ENCODE measurements around the gene INCENP. TPM values are rescaled to one million over a fixed set of nuclear protein-coding genes. Genes with fewer than 3 reads are reported as not detected.

Gene INCENP
- total and polyA plus RNA-seq, 4 donors = 19.9 to 32.9 (median 27.3) TPM

DNA sequence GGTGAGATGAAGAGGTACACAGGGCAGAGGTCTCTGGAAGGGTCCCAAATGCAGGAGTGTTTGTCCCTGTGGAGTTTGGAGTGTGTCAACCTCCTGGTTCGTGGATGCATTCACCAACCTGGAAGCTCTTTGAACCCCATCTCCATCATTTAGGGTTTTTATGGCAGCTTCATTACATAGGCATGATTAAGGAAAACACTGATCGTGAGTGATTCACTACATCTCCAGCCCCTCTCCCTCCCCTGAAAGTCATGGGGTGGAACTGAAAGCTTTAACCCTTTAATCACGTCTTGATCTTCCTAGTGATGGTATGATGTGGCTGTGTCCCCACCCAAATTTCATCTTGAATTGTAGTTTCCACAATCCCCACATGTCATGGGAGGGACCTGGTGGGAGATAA lies 19.8 kb upstream of the INCENP start:
- Histone ChIP-seq H3K4me1 (ENCODE audit: control insufficient read depth, insufficient read depth, low read length) (no peaks in the 10 kb centered on the region), H3K27ac (ENCODE audit: low read depth, low read length) (no peak overlapping the region), H3K27me3 (ENCODE audit: control insufficient read depth, insufficient read depth, low read length) (no peaks in the 10 kb centered on the region), H3K9me3 (ENCODE audit: control insufficient read depth, insufficient read depth, low read length) (no peaks in the 10 kb centered on the region), H3K36me3 (ENCODE audit: control insufficient read depth, insufficient read depth, low read length) (no peaks in the 10 kb centered on the region), H3K4me3 (ENCODE audit: low read depth, low read length) (no peak overlapping the region)
- no CpG with 5 or more reads among the region's 3 CpGs for WGBS (ENCODE audit: insufficient coverage)
- no peak for DNase-seq (ENCODE audit: low read depth in 4 of 6, low spot score in 6 of 6)

DNA sequence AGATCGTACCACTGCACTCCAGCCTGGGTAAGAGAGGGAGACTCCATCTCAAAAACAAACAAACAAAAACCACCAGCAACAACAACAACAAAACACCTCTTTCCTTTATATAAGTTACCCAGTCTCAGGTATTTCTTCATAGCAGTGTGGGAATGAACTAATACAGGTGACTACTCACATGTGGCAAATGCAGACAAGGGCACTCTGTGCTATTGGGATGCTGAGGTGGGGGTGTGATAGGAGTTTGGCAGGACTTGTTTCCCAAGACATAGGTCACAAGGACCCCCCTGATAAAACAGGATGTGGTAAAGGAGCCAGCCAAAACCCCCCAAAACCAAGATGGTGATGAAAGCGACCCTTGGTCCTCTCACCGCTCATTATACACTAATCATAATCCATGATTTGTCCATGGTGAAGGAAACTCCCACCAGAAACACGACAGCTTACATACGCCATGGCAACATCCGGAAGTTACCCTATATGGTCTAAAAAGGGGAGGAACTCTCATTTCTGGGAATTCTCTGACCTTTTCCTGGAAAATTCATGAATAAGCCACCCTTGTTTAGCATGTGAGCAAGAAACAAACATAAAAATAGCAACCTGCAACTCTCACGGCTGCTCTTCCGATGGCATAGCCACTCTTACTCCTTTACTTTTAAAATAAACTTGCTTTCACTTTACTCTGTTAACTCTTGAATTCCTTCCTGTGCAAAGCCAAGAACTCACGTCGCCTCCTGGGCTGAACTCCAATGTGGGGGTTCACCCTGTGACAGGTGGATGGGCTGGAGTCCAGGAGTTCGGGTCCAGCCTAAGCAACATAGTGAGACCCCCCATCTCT lies 18.8 kb upstream of the INCENP start:
- WGBS (ENCODE audit: insufficient coverage) = 41% methylated on average over 4 of the region's 11 CpGs
- Histone ChIP-seq H3K27me3 (ENCODE audit: control insufficient read depth, insufficient read depth, low read length) (no peaks in the 10 kb centered on the region), H3K4me1 (ENCODE audit: control insufficient read depth, insufficient read depth, low read length) (no peaks in the 10 kb centered on the region), H3K9me3 (ENCODE audit: control insufficient read depth, insufficient read depth, low read length) (no peaks in the 10 kb centered on the region), H3K4me3 (ENCODE audit: low read depth, low read length) (no peak overlapping the region), H3K36me3 (ENCODE audit: control insufficient read depth, insufficient read depth, low read length) (no peaks in the 10 kb centered on the region), H3K27ac (ENCODE audit: low read depth, low read length) (no peak overlapping the region)
- DNase-seq (ENCODE audit: low read depth in 4 of 6, low spot score in 6 of 6) = peak in 1 of 6 donors; percentile 56

GRCh38 chr11:62105667-62106191 lies 18.1 kb upstream of the INCENP start:
- Histone ChIP-seq H3K9me3 (ENCODE audit: control insufficient read depth, insufficient read depth, low read length) (no peaks in the 10 kb centered on the region), H3K4me1 (ENCODE audit: control insufficient read depth, insufficient read depth, low read length) (no peaks in the 10 kb centered on the region), H3K27me3 (ENCODE audit: control insufficient read depth, insufficient read depth, low read length) (no peaks in the 10 kb centered on the region), H3K27ac (ENCODE audit: low read depth, low read length) (no peak overlapping the region), H3K36me3 (ENCODE audit: control insufficient read depth, insufficient read depth, low read length) (no peaks in the 10 kb centered on the region), H3K4me3 (ENCODE audit: low read depth, low read length) (no peak overlapping the region)
- no CpG with 5 or more reads among the region's 5 CpGs for WGBS (ENCODE audit: insufficient coverage)
- DNase-seq (ENCODE audit: low read depth in 4 of 6, low spot score in 6 of 6) = peak in 1 of 6 donors; percentile 38

DNA sequence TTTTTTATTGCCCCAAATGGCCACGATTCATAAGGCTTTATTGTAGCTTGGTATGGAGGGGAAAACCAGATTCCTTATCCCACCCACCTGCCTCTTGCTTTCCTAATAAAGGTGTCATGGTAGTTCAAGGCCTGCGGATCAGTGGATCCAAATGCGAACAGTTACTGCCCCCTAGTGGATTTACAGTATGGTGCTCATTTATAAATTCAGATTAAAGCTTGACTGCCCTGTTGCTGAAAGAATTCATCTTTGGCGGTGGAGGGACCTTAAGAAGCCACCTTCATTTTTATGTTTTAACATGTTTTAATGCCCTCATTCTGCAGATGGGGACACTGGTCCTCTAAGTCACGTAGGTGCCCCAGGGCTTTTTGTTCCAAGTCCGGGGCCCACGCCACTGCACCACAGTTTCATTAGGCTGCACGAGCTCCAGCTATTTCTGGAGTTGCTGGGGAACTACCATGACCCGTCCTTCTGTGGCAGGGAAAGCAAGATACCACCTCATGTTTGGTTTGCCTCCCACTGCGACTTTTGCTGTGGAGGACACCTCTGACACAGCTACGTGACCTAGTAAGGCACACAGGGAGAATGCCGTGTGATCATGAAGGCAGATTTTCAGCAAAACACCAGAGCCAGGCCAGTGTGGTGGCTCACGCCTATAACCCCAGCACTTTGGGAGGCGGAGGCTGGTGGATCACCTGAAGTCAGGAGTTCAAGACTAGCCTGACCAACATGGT lies 15.6 kb upstream of the INCENP start:
- H3K27me3 ChIP-seq (ENCODE audit: control insufficient read depth, insufficient read depth, low read length) = no peaks in the 10 kb centered on the region
- peak in 4 of 6 donors; percentile 54 to 95 (median 75) for DNase-seq (ENCODE audit: low read depth in 4 of 6, low spot score in 6 of 6)
- H3K27ac ChIP-seq (ENCODE audit: low read depth, low read length) = no peak overlapping the region
- WGBS (ENCODE audit: insufficient coverage) = 54% methylated on average over 12 of the region's 14 CpGs
- no peak overlapping the region for H3K4me3 ChIP-seq (ENCODE audit: low read depth, low read length)
- H3K4me1 ChIP-seq (ENCODE audit: control insufficient read depth, insufficient read depth, low read length) = peaks cover 8% of the 10 kb centered on the region
- H3K36me3 ChIP-seq (ENCODE audit: control insufficient read depth, insufficient read depth, low read length) = no peaks in the 10 kb centered on the region
- H3K9me3 ChIP-seq (ENCODE audit: control insufficient read depth, insufficient read depth, low read length) = no peaks in the 10 kb centered on the region

DNA sequence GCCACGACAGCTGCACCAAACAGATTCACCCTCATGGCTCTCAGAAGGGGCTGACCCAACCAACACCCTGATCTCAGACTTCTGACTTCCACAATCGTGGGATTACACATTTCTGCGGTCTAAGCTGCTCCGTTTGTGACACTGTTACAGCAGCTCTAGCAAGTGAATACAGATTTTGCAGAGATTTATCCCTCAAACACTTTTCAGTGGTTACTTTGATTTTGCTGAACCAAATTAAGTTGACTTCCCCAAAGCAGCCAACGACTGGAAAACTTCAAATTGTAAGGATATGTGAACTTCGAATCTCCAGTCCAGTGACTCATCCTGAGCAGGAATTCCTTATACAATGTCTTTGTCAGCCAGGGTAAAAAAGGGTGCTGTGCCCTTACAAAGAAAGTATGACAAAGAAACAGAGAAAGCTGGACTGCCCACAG lies 14.8 kb upstream of the INCENP start:
- Histone ChIP-seq H3K4me1 (ENCODE audit: control insufficient read depth, insufficient read depth, low read length) (peaks cover 8% of the 10 kb centered on the region), H3K27me3 (ENCODE audit: control insufficient read depth, insufficient read depth, low read length) (no peaks in the 10 kb centered on the region), H3K4me3 (ENCODE audit: low read depth, low read length) (no peak overlapping the region), H3K36me3 (ENCODE audit: control insufficient read depth, insufficient read depth, low read length) (no peaks in the 10 kb centered on the region), H3K27ac (ENCODE audit: low read depth, low read length) (no peak overlapping the region), H3K9me3 (ENCODE audit: control insufficient read depth, insufficient read depth, low read length) (no peaks in the 10 kb centered on the region)
- no peak for DNase-seq (ENCODE audit: low read depth in 4 of 6, low spot score in 6 of 6)
- 87% methylated on average over 4 of the region's 6 CpGs for WGBS (ENCODE audit: insufficient coverage)

DNA sequence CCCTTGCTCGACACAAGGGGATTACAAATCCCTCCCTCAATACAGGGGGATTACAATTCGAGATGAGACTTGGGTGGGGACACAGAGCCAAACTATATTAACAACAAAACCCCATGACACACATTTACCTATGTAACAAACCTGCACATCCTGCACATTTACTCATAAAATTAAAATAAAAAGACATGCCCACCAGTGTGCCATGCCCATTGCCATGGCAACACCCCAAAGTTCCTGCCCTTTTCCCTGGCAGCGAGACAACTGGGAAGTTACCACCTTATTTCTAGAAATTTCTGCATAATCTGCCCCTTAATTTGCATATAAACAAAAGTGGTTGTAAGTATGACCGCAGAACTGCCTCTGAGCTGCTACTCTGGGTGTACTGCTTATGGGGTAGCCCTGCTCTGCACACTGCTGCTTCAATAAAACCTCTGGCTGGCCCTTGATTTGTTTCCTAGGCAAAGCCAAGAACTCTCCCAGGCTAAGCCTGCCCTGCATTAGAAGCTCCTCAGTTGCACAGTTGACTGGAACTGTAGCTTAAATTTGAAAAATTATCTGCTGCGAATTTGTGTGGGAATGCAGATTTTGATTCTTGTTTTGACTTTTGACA lies 8.6 kb upstream of the INCENP start:
- H3K9me3 ChIP-seq (ENCODE audit: control insufficient read depth, insufficient read depth, low read length) = no peaks in the 10 kb centered on the region
- H3K27ac ChIP-seq (ENCODE audit: low read depth, low read length) = no peak overlapping the region
- no peaks in the 10 kb centered on the region for H3K36me3 ChIP-seq (ENCODE audit: control insufficient read depth, insufficient read depth, low read length)
- H3K4me3 ChIP-seq (ENCODE audit: low read depth, low read length) = no peak overlapping the region
- no peaks in the 10 kb centered on the region for H3K27me3 ChIP-seq (ENCODE audit: control insufficient read depth, insufficient read depth, low read length)
- 40% methylated on average over 2 of the region's 5 CpGs for WGBS (ENCODE audit: insufficient coverage)
- peaks cover 12% of the 10 kb centered on the region for H3K4me1 ChIP-seq (ENCODE audit: control insufficient read depth, insufficient read depth, low read length)
- peak in 2 of 6 donors; percentile 42 to 47 for DNase-seq (ENCODE audit: low read depth in 4 of 6, low spot score in 6 of 6)

DNA sequence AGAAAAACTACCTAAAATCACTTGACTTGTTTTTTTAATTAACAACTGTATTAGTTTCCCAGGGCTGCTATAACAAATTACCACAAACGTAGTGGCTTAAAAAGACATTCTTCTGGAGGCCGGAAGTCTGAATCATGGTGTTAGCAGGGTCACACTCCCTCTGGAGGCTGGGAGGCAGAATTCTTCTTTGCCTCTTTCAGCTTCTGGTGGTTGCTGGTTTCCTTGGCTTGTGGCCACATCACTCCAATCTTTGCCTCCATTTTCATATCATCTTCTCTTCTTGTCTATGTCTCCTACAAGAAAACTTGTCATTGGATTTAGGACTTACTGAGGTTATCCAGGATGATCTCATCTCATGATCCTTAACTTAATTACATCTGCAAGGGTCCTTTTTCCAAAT lies 7.4 kb upstream of the INCENP start:
- H3K27ac ChIP-seq (ENCODE audit: low read depth, low read length) = no peak overlapping the region
- H3K36me3 ChIP-seq (ENCODE audit: control insufficient read depth, insufficient read depth, low read length) = no peaks in the 10 kb centered on the region
- H3K4me1 ChIP-seq (ENCODE audit: control insufficient read depth, insufficient read depth, low read length) = peaks cover 12% of the 10 kb centered on the region
- H3K4me3 ChIP-seq (ENCODE audit: low read depth, low read length) = no peak overlapping the region
- DNase-seq (ENCODE audit: low read depth in 4 of 6, low spot score in 6 of 6) = no peak
- no peaks in the 10 kb centered on the region for H3K9me3 ChIP-seq (ENCODE audit: control insufficient read depth, insufficient read depth, low read length)
- 80% methylated on average over 1 of the region's 2 CpGs for WGBS (ENCODE audit: insufficient coverage)
- no peaks in the 10 kb centered on the region for H3K27me3 ChIP-seq (ENCODE audit: control insufficient read depth, insufficient read depth, low read length)

DNA sequence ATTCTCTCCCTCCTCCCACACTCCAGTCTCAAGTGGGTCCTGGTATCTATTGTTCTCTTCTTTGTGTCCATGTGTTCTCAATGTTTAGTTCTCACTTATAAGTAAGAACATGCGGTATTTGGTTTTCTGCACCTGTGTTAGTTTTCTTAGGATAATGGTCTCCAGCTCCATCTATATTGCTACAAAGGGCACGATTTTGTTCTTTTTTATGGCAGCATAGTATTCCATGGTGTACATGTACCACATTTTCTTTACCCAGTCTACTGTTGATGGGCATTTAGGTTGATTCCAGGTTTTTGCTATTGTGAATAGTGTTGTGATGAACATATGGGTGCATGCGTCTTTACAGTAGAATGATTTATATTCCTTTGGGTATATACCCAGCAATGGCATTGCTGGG lies 4.2 kb upstream of the INCENP start:
- Histone ChIP-seq H3K27me3 (ENCODE audit: control insufficient read depth, insufficient read depth, low read length) (no peaks in the 10 kb centered on the region), H3K36me3 (ENCODE audit: control insufficient read depth, insufficient read depth, low read length) (no peaks in the 10 kb centered on the region), H3K27ac (ENCODE audit: low read depth, low read length) (no peak overlapping the region), H3K4me1 (ENCODE audit: control insufficient read depth, insufficient read depth, low read length) (peaks cover 7% of the 10 kb centered on the region), H3K9me3 (ENCODE audit: control insufficient read depth, insufficient read depth, low read length) (no peaks in the 10 kb centered on the region), H3K4me3 (ENCODE audit: low read depth, low read length) (no peak overlapping the region)
- no peak for DNase-seq (ENCODE audit: low read depth in 4 of 6, low spot score in 6 of 6)
- no CpG with 5 or more reads among the region's 3 CpGs for WGBS (ENCODE audit: insufficient coverage)

DNA sequence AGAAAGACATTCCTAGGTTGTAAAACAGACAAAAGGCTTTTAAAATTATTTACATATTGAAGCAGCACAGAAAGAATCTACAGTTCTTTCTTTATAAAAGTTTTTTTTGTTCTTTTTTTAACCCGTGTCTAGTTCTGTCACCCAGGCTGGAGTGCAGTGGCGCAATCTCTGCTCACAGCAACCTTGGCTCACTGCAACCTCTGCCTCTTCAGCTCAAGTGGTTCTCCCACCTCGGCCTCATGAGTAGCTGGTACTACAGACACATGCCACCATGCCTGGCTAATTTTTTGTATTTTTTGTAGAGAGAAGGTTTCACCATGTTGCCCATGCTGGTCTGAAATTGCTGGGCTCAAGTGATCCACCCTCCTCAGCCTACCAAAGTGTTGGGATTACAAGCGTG lies 3.8 kb upstream of the INCENP start:
- no peaks in the 10 kb centered on the region for H3K9me3 ChIP-seq (ENCODE audit: control insufficient read depth, insufficient read depth, low read length)
- DNase-seq (ENCODE audit: low read depth in 4 of 6, low spot score in 6 of 6) = no peak
- H3K27me3 ChIP-seq (ENCODE audit: control insufficient read depth, insufficient read depth, low read length) = no peaks in the 10 kb centered on the region
- 100% methylated on average over 1 of the region's 4 CpGs for WGBS (ENCODE audit: insufficient coverage)
- no peak overlapping the region for H3K4me3 ChIP-seq (ENCODE audit: low read depth, low read length)
- no peak overlapping the region for H3K27ac ChIP-seq (ENCODE audit: low read depth, low read length)
- no peaks in the 10 kb centered on the region for H3K36me3 ChIP-seq (ENCODE audit: control insufficient read depth, insufficient read depth, low read length)
- H3K4me1 ChIP-seq (ENCODE audit: control insufficient read depth, insufficient read depth, low read length) = peaks cover 10% of the 10 kb centered on the region
